DMS153 treated with DMSO at 0.1 percent for 48 hours (cell line): Measurements from ENCODE around the gene ADAMTS2.

Experiments
- DNase-seq: peaks from one replicate; lab custom pipeline; 2025; ENCODE audit not compliant: unreplicated experiment; lab: John Stamatoyannopoulos, UW

Gene ADAMTS2

GRCh38 chr5:179147991-179148702, 197.1 kb downstream of the ADAMTS2 start:
- DNase-seq: no peak

- no peak for DNase-seq
Measured at GRCh38 chr5:179146277-179146676, 199.0 kb downstream of the ADAMTS2 start.

- DNase-seq: no peak
Measured at GRCh38 chr5:179143446-179143845, 201.8 kb downstream of the ADAMTS2 start.

GRCh38 chr5:179142434-179143198, 202.6 kb downstream of the ADAMTS2 start:
- DNase-seq: no peak

GRCh38 chr5:179141867-179142266, 203.4 kb downstream of the ADAMTS2 start:
- no peak for DNase-seq

- DNase-seq: no peak
Measured at GRCh38 chr5:179140293-179140692, 205.0 kb downstream of the ADAMTS2 start.

GRCh38 chr5:179139936-179140235, 205.4 kb downstream of the ADAMTS2 start:
- DNase-seq: no peak

GRCh38 chr5:179139111-179139935, 205.9 kb downstream of the ADAMTS2 start:
- DNase-seq: no peak

GRCh38 chr5:179138568-179138925, 206.7 kb downstream of the ADAMTS2 start:
- DNase-seq: no peak

- DNase-seq: no peak
Measured at GRCh38 chr5:179137643-179138567, 207.4 kb downstream of the ADAMTS2 start.

- no peak for DNase-seq
Measured at GRCh38 chr5:179137016-179137642, 208.1 kb downstream of the ADAMTS2 start.

- DNase-seq: no peak
Measured at GRCh38 chr5:179135441-179136215, 209.6 kb downstream of the ADAMTS2 start.

- no peak for DNase-seq
Measured at GRCh38 chr5:179135006-179135405, 210.3 kb downstream of the ADAMTS2 start.

- no peak for DNase-seq
Measured at GRCh38 chr5:179134511-179134910, 210.8 kb downstream of the ADAMTS2 start.

GRCh38 chr5:179132586-179133355, 212.5 kb downstream of the ADAMTS2 start:
- no peak for DNase-seq

- DNase-seq: no peak
Measured at GRCh38 chr5:179131886-179132585, 213.2 kb downstream of the ADAMTS2 start.

GRCh38 chr5:179131321-179131835, 213.9 kb downstream of the ADAMTS2 start:
- no peak for DNase-seq

- no peak for DNase-seq
Measured at GRCh38 chr5:179130101-179130681, 215.1 kb downstream of the ADAMTS2 start.
